Mammary epithelial cell (primary cell): ENCODE results near the gene SEC61A2.

Experiments
- CTCF ChIP-seq, 2 donors: IDR thresholded peaks in 1 of 2; conservative IDR thresholded peaks in 1 of 2; 2 replicates each; pipeline ENCODE4 v1.5.1; 2011 to 2012; ENCODE audit warnings: inconsistent platforms in 2 of 2, low read length in 2 of 2, mild to moderate bottlenecking in 2 of 2, control low read depth in 1 of 2, low read depth in 1 of 2; ENCODE audit not compliant: insufficient read depth in 1 of 2; ENCODE audit errors: extremely low read depth in 1 of 2
- EZH2 ChIP-seq: IDR thresholded peaks from 2 replicates; pipeline ENCODE4 v1.6.1; 2012; ENCODE audit warnings: low read length, inconsistent platforms, borderline replicate concordance

GRCh38 chr10:12140038-12140437 is 10.6 kb downstream of the SEC61A2 start:
- TF ChIP-seq EZH2 (no peak), CTCF (conservative IDR thresholded peaks at IDR 0.05 in 1 of 2, IDR thresholded peaks at IDR 0.05 in 1 of 2; ENCODE audit: extremely low read depth in 1 of 2, insufficient read depth in 1 of 2, low read depth in 1 of 2, low read length in 2 of 2) (no peak)
